ENCODE results near the gene FPR1.
"Not testable (repeated sequence)": the region's sequence is repeated elsewhere in the genome, so short reads cannot be mapped to it uniquely, and the experiment has no call there.

The FPR1 gene

DNA sequence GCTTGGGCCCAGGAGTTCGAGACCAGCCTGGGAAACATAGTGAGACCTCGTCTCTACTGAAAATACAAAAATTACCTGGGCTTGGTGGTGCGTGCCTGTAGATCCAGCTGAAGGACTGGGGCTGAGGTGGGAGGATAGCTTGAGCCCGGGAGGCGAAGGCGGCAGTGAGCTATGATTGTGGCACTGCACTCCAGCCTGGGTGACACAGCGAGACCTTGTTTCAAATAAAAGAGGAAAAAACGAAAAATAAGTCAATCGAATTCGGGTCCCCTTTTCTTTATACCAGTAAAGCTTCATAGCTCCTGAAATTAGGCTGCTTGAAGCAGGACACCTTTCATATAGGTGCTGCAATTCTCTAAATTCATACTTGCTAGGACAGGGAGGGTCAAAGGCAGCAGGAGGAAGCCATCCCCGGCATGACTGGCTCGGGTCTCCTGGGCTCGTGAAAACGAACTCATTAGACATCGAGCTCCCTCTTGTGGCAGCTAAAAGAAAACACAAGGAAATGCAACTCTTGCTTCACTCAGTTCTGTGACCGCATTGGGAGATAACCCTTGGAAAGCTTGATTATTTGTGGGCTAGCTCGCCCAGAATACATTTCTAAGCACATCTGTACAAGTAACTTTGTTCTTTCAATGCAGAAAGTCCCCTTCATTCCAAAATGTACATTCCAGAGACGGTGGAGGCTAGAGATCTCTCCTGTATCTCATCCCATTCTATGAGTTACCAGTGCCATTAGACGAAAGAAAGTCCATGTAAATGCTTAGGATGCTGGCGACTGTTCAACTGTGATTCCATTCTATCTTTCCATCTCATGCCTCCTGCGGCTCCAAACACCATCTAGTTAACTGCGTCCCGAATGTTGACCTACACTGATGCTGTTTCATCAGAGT lies 26.1 kb upstream of the FPR1 start:
- peak; percentile 81 to 88 for DNase-seq

DNA sequence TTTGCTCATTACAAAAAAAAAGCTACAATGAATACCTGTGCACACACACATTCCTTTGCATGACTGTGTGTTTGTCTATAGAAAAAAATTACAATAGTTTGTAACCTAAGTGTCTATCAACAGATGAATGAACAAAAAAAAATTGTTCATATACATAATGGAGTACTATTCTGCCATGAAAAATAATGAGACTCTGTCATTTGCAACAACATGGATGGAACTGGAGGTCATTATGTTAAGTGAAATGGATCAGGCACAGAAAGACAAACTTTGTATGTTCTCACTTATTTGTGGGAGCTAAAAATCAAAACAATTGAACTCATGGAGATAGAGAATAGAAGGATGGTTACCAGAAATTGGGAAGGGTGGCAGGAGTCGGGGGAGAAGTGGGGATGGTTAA lies 24.9 kb upstream of the FPR1 start:
- DNase-seq, result not testable (repeated sequence)

DNA sequence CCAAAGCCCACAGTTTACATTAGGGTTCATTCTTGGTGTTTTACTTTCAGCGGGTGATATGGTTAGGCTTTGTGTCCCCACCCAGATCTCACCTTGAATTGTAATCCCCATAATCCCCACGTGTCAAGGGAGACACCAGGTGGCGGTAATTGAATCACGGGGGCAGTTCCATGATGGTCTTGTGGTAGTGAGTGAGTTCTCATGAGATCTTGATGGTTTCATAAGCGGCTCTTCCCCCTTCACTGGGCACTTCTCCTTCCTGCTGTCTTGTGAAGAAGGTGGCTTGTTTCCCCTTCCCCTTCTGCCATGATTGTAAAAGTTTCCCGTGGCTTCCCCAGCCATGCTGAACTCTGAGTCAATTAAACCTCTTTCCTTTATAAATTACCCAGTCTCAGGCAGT lies 21.3 kb upstream of the FPR1 start:
- peak; percentile 84 to 91 for DNase-seq

- DNase-seq, result peak; percentile 93 to 96
These were observed 19.9 kb upstream of the FPR1 start for GRCh38 chr19:51771376-51772130.

DNA sequence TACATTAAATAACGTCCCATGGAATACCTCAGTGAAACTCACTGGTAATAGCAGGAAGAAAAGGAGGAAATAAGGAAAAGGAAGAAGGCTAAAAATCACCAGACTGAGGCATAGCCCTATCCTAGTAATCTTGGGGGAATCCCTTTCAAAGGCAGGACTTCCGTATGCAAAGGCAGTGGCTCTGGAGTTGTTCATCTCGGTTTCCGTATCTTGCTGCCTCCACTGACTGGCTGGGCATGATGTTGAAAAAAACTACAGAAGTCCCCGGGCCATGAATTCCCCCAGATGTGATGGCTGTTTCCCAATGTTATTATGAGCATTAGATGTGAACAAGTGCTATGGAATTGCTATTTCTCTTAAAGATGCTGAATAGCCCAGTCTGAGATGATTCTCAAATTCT lies 14.8 kb upstream of the FPR1 start:
- peak; percentile 86 to 97 for DNase-seq

- no peak for DNase-seq
These were observed 13.4 kb upstream of the FPR1 start for GRCh38 chr19:51765086-51765485.

GRCh38 chr19:51761696-51762095 lies 10.0 kb upstream of the FPR1 start:
- DNase-seq, result no peak

DNA sequence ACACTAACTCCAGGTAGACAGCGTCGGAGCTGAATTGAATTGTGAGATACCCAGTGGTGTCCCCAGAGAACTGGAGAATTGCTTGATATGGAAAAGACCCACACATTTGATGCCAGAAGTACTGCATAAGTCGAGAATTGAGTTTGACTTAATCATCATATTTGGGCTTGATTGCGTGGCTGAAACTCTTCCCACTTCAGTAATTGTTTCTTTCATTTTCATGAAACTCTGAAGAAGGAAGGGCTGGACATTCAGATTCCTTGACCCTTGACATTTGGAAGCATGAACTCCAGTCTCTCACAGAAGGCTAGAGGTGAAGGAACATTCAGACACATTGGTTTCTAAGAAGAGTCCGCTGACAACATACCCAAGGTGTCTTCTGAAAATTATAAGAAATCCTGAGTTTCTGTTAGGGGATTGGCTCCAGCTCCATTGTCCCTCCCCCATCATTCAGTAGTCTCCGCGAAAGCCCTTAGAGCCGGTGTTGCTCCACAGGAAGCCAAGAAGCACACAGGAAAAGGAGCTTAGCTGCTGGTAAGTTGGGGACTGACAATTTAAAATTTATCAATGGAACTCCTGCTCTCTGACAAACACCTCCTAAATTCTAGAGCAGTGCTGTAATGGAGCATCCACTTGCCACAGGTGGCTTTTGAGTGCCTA lies 9.1 kb upstream of the FPR1 start, which contains the start of gene FPR2:
FPR2 (plus strand) TSS at position 484 of the 660 bp plus-strand sequence. CDS start 7,479 bp downstream, outside the sequence.
- DNase-seq, result no peak

DNA sequence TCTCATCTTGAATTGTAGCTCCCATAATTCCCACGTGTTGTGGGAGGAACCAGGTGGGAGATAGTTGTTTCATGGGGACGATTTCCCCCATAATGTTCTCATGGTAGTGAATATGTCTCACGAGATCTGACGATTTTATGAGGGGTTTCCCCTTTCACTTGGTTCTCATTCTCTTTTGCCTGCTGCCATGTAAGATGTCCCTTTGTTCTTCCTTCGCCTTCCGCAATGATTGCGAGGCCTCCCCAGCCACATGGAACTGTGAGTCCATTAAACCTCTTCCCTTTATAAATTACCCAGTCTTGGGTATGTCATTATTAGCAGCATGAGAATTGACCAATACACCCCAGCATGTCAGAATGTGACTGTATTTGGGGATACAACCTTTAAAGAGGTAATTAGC lies 3.9 kb upstream of the FPR1 start:
- DNase-seq, result peak; percentile 65 to 81

DNA sequence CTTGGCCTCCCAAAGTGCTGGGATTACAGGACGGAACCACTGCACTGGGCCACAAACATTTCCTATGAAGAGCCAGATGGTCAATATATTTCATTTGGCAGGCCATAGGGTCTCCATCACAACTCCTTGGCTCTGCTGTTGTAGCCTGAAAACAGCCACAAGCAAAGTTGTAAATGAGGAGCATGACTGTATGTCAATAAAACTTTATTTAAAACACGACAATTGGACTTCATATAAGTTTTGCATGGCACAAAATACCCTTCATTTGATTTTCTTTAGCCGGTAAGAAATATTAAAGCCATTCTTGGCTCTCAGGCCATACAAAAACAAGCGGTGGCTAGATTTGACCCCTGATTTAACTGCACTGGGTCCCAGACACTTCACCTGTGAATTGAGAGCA lies 3.1 kb upstream of the FPR1 start:
- DNase-seq, result no peak

DNA sequence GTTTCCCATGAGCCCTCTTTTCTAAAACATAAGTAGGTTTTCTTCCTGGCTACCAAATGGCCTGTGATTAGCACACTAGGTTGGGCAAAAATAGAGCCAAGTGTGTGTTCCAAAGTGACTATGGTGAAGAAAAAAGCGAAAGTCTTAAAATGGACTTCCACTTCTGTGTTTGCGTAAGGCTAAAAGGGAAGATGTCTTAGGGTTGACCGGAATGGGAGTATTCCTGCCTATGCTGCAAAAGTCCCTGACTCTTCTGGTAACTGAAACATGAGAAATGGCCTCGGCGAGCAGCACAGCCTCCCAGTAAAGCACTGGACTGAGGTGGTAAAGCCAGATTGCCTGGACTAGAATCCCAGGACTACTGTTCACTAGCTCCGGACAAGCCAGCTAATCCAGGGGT lies 2.4 kb upstream of the FPR1 start:
- peak; percentile 89 to 94 for DNase-seq

GRCh38 chr19:51750400-51751094 lies 1.1 kb downstream of the FPR1 start:
- DNase-seq, result peak; percentile 49 to 53

DNA sequence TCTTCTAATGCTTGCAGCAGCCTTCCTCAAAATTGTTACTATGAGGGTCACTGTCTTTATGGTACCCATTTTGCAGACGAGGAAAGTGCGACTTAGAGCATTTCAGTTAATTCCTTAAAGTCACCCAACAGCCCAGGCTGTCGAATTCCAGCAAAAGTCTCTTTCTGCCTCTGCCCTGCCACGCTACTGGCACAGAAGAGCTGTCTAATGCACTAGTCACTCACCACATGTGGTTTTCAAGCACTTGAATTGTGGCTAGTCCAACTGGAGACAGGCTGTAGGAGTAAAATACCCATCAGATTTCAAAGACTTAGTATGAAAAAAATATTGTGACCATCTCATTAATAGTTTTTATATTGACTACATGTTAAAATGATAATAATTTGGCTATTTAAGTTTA lies 1.7 kb downstream of the FPR1 start:
- no peak for DNase-seq

GRCh38 chr19:51746731-51747130 lies 4.9 kb downstream of the FPR1 start:
- DNase-seq, result no peak

DNA sequence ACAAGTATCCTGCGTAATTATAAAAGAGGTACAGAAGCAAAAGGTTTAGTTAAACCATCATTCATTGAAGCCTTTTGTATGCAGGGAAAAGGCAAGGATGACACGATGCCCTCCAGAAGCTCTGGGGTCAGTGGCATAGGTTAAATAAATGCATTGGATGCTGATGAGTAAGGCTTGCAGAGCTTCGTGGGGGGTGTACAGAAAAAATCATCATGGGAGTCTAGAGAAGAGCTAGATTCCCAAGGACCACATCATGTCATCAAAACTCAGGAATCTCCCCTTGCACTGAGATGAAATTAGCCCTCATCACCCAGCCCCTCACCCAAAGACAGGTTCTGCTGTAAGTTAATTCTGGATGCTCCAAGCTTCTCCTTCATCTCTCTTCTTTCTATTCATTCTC lies 8.3 kb downstream of the FPR1 start:
- DNase-seq, result no peak

GRCh38 chr19:51742789-51743188 lies 8.9 kb downstream of the FPR1 start:
- DNase-seq, result no peak

DNA sequence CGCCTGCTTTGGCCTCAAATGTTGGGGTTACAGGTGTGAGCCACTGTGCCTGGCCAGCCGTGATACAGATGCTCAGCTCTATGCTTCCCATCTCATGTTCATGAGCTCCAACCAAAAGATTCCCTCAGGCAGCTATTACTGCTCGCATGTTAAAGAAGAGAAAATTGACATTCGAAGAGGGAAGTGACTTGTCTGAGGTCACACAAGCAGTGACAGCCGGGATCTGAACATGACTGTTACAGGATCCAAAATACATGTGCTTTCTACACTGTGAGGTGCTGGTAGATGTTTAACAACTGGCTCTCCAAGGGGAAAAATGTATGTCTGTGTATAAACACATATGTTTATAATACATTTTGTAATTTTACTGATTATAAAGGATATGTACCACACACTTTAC lies 11.3 kb downstream of the FPR1 start:
- DNase-seq, result peak; percentile 55 to 58

DNA sequence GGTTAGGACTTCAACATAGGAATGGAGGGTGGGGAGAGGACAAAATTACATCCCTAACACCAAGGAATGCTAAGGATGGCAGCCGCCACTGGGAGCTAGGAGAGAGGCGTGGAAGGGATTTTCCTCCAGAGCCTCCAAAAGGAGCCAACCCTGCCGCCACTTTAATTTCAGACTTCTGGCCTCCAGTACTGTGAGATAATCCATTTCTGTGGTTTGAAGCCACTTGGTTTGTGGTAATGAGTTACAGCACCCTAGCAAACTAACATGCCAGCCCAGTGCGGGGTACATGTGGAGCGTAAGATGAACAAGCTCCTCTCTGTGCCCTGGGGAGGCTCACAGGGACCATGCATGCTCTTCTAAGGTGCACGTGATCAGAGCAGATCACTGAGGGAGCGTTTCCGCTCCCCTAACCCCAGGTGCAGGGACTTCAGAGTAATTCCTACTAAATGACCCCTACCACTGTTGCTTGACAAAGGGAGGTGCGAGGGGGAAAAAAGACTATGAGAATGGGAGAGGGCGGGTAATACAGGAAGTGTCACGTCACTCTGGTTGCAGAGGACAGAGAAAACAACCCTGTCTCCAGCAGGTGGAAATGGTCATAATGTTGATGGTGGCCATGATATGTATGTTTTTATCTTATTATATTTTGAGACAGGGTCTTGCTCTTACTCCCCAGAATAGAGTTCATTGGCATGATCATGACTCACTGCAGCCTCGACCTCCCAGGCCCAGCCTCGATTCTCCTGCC lies 12.0 kb downstream of the FPR1 start:
- DNase-seq, result no peak

DNA sequence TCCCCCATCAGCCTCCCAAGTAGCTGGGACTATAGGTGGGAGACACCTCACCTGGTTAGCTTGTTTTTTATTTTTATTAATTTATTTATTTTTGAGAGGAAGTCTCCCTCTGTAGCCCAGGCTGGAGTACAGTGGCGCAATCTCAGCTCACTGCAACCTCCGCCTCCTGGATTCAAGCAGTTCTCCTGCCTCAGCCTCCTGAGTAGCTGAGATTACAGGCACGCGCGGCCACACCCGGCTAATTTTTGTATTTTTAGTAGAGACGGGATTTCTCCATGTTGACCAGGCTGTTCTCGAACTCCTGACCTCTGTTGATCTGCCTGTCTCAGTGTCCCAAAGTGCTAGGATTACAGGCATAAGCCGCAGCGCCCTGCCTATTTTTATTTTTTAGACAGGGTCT lies 13.2 kb downstream of the FPR1 start:
- not testable (repeated sequence) for DNase-seq

DNA sequence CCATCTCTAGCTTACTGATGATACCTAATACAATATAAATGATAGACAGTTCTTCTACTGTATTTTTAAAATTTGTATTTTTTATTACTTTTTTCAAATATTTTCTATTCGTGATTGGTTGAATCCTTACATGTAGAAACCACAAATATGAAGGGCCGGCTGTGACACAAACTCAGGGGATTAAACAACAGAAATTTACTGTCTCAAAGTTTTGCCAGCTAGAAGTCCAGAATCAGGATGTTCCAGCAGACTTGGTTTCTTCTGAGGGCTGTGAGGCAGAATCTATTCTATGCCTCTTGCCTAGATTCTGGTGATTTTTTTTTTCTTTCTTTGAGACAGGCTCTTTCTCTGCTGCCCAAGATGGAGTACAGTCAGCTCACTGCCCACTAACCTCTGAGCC lies 13.8 kb downstream of the FPR1 start:
- DNase-seq, result no peak

GRCh38 chr19:51737389-51737788 lies 14.3 kb downstream of the FPR1 start:
- DNase-seq, result no peak

Data from inflammatory macrophage treated with lipopolysaccharide for 1 hour (primary cell).